HFFc6 (cell line): Measurements from ENCODE around the gene IL7R. TPM values are rescaled to one million over a fixed set of nuclear protein-coding genes. Genes with fewer than 3 reads are reported as not detected.

Experiments
- DNase-seq: peaks from one replicate; pipeline ENCODE4 v3.0.0-alpha.2; 2018
- H3K27ac Mint-ChIP-seq: 2 replicates; pipeline ENCODE4 v1.8.0; 2020; ENCODE audit warnings: mild to moderate bottlenecking, mixed read lengths
- H3K27me3 Mint-ChIP-seq: 2 replicates; pipeline ENCODE4 v1.8.0; 2021; ENCODE audit warnings: mild to moderate bottlenecking, moderate library complexity, mixed read lengths; ENCODE audit not compliant: insufficient read depth
- H3K36me3 Mint-ChIP-seq: 2 replicates; pipeline ENCODE4 v1.8.0; 2021; ENCODE audit warnings: low read depth, mixed read lengths
- H3K4me1 Mint-ChIP-seq: 2 replicates; pipeline ENCODE4 v1.8.0; 2020; ENCODE audit warnings: low read depth, mixed read lengths
- H3K4me3 Mint-ChIP-seq: 2 replicates; pipeline ENCODE4 v1.8.0; 2020; ENCODE audit warnings: mild to moderate bottlenecking, moderate library complexity, mixed read lengths
- H3K9me3 Mint-ChIP-seq: 2 replicates; pipeline ENCODE4 v1.8.0; 2020; ENCODE audit warnings: mild to moderate bottlenecking, mixed read lengths
- total RNA-seq, 6 experiments: library from RNA; stranded (reverse); fragmentation: NEBNext Ultra II Directional; extraction: Animal tissue kit (Norgen Biotek cat#: 25700); gene quantifications; 2 replicates in 1 of 6; 3 replicates in 5 of 6; pipeline ENCODE4 v1.2.3, GENCODE V29; 2021
- TF ChIP-seq, protein P1 (sequence below): fragments of 200-600 bp; sonication (generic); IDR thresholded peaks from 2 replicates; pipeline ENCODE4 v1.5.0; 2021; ENCODE audit warnings: antibody characterized with exemption, mild to moderate bottlenecking

The IL7R gene
- total RNA-seq, 6 experiments from 2014 or later: 37.2 to 63.2 (median 45.2) TPM

DNA sequence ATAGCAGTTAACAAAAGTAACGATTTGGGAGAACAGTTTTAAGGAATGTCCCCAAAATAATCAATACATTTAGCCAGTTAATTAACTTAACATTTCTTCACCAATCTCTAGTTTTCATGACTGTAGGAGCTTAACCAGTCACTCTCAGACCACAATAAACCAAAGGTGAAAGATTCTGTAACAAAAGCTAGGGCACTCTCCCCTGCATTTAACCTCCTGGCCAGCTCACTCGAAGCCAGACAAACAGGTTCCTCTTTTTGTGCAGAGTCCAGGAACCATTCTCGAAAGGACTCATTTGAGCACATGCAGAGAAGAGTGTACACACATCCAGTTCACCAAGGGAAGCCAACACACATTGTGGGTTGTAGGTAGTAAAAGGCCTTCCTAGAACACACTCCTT lies 6.5 kb downstream of the IL7R start:
- Mint-ChIP-seq H3K9me3 (no peaks in the 10 kb centered on the region; the same call in 1 of the 2 replicates), H3K27ac (0 out of 2 replicates have a peak overlapping the region, but pooled peaks have one; percentile 40), H3K27me3 (peaks cover 2% of the 10 kb centered on the region; the same call in 1 of the 2 replicates), H3K36me3 (peaks cover 71% of the 10 kb centered on the region), H3K4me3 (no peak overlapping the region), H3K4me1 (peaks cover 51% of the 10 kb centered on the region)
- no peak for DNase-seq
- TF ChIP-seq, protein P1, sequence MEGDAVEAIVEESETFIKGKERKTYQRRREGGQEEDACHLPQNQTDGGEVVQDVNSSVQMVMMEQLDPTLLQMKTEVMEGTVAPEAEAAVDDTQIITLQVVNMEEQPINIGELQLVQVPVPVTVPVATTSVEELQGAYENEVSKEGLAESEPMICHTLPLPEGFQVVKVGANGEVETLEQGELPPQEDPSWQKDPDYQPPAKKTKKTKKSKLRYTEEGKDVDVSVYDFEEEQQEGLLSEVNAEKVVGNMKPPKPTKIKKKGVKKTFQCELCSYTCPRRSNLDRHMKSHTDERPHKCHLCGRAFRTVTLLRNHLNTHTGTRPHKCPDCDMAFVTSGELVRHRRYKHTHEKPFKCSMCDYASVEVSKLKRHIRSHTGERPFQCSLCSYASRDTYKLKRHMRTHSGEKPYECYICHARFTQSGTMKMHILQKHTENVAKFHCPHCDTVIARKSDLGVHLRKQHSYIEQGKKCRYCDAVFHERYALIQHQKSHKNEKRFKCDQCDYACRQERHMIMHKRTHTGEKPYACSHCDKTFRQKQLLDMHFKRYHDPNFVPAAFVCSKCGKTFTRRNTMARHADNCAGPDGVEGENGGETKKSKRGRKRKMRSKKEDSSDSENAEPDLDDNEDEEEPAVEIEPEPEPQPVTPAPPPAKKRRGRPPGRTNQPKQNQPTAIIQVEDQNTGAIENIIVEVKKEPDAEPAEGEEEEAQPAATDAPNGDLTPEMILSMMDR: no peak

DNA sequence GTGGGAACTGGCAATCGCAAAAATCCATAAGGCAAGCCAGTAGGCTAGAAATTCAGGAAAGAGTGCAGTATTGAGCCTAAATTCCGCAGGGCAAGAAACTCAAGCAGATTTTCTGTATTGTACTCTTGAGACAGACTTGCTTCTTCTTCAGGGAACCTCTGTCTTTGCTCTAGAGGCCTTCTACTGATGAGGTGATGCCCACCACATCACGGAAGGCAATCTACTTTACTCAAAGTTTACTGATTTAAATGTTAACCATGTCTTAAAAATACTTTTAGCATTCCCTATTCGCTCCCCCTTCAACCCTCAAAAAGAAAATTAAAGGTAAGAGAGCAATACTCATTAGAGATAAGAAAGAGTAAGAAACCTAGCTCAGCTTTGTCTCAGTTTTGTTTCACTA lies 11.3 kb downstream of the IL7R start:
- Mint-ChIP-seq H3K27me3 (no peaks in the 10 kb centered on the region), H3K36me3 (peaks cover 79% of the 10 kb centered on the region), H3K4me1 (peaks cover 3% of the 10 kb centered on the region), H3K27ac (no peak overlapping the region), H3K4me3 (no peak overlapping the region), H3K9me3 (no peaks in the 10 kb centered on the region; the same call in 1 of the 2 replicates)
- TF ChIP-seq, protein P1: no peak
- no peak for DNase-seq

DNA sequence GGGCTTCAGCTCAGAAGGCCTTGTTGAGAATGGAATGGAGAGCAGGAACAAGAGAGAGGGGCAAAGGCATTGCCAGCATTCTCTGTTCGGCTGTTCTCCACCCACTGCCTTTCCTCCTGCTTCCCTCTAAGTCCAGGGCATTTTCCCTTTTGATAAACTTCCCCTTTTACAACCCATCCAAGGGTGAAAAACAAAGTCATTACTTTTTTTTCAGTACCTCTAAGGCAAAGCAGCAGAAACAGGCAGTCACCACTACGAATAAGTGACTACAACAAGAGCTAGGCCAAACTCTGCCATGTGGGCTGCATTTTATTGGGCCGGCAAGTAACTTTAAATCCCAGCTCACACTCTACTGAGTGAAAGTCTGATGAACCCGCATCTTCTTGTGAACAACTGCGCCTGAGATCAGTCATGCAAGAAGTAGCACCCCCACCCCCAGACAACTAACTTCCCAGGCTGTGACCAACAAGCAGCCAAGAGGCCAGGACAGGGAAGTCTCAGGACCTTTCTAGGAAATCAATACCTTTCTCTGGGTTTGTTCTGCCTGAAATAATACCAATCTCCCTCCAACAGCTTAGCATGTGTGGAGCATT lies 13.1 kb downstream of the IL7R start:
- Mint-ChIP-seq H3K36me3 (peaks cover 79% of the 10 kb centered on the region), H3K4me1 (no peaks in the 10 kb centered on the region), H3K9me3 (no peaks in the 10 kb centered on the region; the same call in 1 of the 2 replicates), H3K27ac (no peak overlapping the region), H3K4me3 (no peak overlapping the region), H3K27me3 (no peaks in the 10 kb centered on the region)
- no peak for DNase-seq
- TF ChIP-seq, protein P1: no peak

DNA sequence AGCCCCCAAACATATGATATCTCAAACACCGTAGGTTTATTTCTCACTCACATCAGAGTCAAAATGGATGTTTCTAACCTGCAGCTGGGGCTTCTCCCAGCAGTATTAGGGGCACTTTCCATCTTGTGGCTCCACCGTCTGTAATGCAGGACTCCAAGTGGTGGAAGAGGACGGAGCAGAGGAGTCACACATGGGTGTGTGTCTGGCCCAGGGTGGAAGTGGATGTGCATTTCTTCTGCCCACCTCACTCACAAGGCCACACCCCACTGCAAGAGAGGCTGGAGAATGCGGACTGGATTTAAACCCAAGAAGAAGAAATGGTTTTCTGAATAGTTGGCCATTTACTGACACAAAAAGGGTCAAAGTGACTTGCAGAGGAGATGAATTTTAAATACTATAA lies 13.9 kb downstream of the IL7R start:
- H3K4me3 Mint-ChIP-seq: no peak overlapping the region
- TF ChIP-seq, protein P1: no peak
- H3K27me3 Mint-ChIP-seq: no peaks in the 10 kb centered on the region
- peaks cover 78% of the 10 kb centered on the region for H3K36me3 Mint-ChIP-seq
- H3K4me1 Mint-ChIP-seq: peaks cover under 1% of the 10 kb centered on the region; the same call in 1 of the 2 replicates
- H3K9me3 Mint-ChIP-seq: no peaks in the 10 kb centered on the region
- H3K27ac Mint-ChIP-seq: no peak overlapping the region
- no peak for DNase-seq

DNA sequence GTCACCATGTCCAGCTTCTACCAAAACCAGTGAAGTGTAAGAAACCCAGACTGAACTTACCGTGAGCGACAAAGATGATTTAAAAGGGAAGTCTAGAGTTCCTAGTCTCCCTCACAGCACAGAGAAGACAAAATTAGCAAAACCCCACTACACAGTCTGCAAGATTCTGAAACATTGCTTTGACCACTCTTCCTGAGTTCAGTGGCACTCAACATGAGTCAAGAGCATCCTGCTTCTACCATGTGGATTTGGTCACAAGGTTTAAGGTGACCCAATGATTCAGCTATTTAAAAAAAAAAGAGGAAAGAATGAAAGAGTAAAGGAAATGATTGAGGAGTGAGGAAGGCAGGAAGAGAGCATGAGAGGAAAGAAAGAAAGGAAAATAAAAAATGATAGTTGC lies 19.8 kb downstream of the IL7R start:
- TF ChIP-seq, protein P1: no peak
- peaks cover 66% of the 10 kb centered on the region for H3K36me3 Mint-ChIP-seq
- no peak overlapping the region; the same call in 1 of the 2 replicates for H3K4me3 Mint-ChIP-seq
- no peaks in the 10 kb centered on the region for H3K27me3 Mint-ChIP-seq
- H3K9me3 Mint-ChIP-seq: no peaks in the 10 kb centered on the region
- H3K27ac Mint-ChIP-seq: peak overlapping the region; percentile 58
- peaks cover 31% of the 10 kb centered on the region for H3K4me1 Mint-ChIP-seq
- no peak for DNase-seq
